Measurements from ENCODE around the gene MAST4.
A peak's percentile ranks its signal among the peaks of the same experiment; 100 is the strongest.

The MAST4 gene

DNA sequence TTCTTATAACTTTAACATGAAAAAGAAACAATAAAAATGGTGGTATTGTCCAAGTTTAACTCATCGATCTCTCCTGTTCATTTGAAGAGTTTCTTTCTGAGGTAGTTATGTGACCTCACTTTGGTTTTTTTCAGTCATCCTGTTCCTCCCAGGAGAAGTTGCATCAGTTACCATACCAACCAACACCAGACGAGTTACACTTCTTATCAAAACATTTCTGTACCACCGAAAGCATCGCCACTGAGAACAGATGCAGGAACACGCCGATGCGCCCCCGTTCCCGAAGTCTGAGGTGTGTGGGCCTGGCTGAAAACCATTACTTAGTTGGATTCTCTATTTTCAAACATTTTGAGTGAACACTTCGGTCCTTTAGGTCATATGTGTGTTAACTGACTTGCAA is 504.1 kb downstream of the MAST4 start:
- DNase-seq: no peak

DNA sequence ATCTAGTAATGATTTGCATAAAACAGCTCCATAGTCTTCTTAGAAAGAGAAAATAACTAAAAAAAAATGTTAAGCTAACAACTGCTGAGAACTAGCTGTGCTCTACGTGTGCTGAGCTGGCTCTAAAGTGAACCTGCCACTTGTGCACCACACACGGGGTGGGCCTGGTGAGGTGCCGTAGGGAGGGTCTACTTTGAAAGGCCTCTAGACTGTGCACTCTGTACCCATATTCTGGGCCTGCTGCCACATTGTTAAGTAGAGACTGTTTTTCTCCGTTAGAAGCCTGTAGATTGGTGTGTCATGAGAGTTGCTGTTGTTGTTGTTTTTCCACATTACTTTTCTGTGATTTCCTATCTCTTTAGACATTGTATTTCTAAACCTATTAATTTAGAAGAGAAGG is 506.5 kb downstream of the MAST4 start:
- DNase-seq: no peak

DNA sequence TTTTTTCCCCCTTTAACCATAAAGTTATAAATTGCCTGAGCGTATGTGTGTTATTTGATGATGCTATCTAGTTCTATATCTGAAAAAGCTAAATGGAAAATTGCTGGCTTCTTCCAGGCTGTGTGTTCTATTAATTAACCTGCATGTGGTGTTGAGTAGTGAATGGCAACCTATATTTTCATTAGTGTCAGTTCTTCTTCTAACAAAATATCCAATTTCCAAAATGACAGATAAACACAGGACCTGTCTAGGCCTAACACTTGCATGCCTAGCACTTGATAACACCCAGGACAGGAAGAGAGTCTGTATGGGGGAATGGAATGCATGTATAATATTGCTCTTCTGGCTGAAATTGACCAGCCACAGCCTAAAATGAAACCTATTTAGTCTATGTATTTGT is 508.7 kb downstream of the MAST4 start:
- DNase-seq: no peak

DNA sequence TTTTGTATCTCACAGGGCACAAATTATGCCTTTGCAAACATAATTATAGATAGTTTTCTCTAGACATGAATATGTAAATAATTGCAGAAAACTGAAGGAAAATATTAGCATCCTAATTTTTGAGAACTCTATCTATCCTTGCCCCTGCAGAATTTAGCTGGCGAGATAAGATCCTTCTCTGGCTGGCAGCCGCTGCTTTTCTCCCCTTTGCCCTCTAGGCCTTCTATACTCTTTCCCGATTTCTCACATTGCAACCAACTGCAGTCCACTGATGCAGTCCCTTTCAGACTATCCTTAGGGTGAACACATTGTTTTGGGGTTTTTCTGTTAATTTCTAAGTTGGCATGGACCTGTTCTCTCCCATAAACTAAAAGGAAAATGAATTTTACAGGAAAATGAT is 509.1 kb downstream of the MAST4 start:
- no peak for DNase-seq

DNA sequence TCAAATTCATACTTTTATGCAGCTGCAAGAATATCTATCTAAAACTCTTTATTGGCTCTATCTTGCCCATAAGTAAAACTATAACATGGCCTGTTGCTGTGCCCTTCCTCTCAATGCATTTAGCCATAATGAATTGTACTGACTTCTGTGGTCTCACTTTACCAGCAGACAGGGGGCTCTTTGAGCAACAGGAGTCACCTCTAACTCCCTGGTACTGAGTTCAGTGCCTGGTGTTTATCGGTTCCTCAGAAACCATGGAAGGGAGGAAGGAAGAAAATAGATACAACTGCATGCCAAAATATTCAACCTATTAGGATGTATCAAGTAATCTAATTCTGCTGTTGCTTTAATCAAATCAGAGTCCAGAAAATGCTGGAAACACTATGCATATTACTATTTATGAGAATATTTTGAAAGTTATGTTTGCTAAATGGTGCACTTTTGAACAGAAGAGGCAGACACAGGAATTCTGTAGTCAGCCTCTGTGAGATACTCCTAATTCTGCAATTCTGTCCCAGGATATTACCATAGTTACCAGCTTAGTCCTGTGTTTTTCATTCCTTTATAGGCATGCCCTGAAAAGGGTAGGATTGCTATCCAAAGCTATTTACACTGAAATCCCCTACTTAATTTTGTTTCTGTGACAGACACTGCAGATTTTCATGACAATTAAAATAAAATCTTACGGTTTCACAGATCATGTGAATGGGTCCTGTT is 510.6 kb downstream of the MAST4 start:
- no peak for DNase-seq

DNA sequence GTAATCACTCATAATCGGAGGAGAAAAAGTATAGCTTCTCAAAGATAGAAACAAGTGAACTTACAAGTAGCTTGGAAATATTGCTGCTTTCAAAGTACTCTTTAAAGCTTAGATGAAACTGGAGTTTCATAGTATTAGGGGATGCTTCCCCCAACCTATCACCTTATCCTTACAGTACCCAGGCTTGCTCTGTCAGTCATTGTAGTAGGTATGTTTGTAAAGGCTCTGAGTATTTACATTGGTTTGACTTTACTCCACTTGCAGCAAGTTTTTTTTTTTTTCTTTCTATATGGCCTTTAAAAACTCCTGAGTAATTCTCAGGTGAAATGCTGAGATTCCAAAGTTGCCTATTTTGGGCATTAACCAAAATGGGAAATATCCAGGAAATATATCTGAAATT is 515.6 kb downstream of the MAST4 start:
- DNase-seq: no peak

DNA sequence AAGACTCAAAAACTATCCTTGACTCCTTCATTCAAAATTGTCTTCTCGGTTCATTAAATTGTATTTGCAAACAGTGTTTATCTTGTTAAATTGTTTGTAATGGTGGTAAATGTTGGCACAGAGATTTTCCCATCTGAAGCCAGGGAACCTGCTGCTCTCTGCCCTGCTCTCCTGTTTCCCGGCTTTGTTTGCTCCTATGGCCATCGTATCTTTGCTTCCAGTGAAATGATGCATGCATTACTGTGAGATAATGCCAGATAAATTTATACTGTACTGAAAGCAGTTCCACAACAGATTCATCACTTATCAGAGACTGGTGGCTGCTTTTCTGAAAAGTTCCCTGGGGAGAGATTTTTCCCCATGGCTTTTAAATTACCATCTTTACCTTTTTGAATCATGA is 519.1 kb downstream of the MAST4 start:
- no peak for DNase-seq

DNA sequence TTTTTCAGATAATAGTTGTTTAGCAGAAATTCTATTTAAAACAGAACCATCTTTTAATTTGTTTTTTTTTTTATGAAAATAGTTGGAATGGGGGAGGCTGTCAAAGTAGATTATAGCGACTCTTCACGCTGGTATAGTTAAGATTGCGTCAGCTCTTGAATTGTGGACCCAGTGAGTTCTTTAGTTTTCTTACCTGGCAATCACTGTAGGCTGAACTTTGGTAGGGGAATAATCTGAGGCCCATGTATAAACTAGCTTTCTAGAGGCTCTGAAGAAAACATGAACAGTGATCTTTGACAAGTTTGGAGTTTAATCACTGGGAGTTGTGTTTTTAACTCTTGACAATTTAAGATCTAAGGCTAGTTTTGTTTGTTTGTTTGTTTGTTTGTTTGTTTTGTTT is 519.6 kb downstream of the MAST4 start:
- DNase-seq: no peak

DNA sequence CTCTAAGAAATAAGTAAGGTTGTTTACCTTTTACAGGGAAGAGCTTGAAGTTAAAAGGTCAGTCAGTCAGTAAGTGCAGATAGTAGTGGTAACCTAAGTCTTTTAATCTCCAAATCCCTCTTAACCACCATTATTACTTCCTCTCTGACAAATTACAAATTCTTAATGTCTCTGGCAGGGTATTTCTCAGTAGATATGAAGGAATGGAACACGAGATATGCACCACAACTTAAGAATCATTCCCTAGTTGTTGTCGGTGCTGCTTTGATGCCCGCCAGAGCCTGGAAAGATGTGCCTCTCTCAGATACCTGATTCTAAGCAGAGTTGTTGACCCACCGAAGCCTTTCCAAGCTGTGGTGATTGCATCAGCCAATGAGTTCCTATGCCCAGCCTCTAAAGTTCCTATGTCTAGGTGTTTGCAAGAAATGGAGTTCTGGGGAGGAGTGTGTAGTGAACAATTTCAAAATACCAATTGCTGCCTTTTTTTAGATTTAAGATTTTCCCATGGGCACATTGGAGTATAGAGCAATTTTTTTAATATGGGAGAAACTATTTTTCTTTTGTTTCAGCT is 521.9 kb downstream of the MAST4 start:
- DNase-seq: peak; percentile 12

DNA sequence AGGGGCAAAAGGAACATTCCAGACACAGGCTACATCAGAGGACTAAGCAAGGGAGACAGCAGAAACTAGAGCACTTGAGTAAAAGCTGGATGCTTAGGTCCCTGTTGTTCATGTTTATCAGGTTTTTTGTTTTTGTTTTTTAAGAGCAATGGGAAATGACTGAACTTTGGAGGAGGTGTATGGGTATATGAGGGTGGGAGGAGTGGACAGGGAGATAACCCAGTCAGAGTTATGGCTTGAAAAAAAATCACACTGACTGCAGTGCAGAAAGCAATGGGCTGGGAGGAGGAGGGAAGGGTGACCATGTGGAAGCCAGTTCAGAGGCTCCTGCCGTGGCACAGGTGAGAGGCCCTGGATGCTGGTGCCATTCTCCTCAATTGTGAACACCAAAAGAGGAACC is 522.8 kb downstream of the MAST4 start:
- DNase-seq: no peak

DNA sequence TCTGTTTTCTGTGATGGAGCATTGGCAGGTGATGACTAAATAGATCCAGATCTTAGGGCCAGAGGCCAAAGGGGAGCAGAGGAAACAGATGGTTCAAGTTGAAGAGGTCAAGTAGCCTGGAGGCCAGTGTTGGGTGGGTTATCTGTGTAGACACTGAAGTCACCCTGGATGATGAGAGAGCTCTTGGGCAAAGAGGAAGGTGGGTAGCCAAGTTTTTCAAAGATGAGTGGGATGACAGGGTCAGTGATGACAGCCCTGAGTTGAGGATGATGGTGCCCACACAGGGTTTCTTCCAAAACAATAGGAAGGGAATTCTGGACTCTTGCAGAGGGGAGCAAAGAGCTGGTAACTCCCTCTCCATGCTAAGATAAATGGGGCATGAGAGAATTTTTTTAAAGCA is 523.8 kb downstream of the MAST4 start:
- no peak for DNase-seq

DNA sequence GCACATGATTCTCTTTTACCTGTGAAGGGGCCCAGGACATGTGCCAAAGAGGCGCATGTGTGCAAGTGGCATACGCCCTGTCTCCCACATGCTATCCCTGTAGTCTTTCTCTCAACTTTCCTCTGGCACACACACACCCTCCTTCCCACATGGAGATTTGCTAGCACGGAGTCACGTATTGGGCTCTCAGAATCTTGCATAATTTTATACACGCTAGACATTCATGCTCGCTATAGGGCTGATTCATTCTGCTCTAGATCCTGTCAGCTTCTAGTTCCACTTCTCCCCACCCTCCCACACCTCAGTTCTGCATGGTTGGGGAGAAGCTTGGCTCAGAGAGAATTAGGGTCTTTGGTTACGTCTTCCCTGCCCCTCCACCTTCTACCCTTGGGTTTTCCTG is 527.6 kb downstream of the MAST4 start:
- DNase-seq: no peak

DNA sequence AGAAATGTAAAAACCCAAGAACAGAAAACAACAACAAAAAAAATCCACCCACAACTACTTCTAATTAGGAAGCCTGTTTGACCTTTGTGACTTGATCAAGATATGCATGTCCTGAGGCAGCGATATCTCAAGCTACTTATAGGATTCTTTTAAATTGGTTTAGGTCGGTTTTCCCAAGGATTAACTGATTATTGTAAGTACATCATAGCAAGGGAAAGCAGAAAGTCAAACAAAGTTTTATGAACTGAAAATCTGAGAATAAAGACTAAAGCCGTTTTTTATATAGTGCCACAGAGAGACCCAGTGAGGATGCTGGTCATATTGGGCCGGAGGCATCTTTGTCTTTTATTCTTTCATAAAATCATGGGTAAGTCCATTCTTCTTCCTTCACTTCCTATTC is 528.4 kb downstream of the MAST4 start:
- DNase-seq: no peak

DNA sequence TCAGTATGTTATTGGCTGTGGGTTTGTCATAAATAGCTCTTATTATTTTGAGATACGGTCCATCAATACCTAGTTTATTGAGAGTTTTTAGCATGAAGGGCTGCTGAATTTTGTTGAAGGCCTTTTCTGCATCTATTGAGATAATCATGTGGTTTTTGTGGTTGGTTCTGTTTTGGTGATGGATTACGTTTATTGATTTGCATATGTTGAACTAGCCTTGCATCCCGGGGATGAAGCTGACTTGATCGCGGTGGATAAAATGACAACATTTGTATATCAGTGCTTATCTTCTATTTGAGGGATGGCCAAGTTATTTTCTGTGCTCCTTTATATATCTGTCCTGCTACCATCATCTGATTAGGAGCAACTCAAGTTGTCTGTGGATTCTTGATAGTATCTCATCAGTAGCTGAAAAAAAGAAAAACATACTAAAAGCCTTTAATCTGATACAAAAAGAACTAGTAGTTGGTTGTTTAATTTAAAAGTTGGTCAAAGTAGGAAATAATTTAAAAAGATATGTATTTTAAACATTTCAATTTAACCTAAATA is 531.2 kb downstream of the MAST4 start:
- DNase-seq: peak; percentile 37

DNA sequence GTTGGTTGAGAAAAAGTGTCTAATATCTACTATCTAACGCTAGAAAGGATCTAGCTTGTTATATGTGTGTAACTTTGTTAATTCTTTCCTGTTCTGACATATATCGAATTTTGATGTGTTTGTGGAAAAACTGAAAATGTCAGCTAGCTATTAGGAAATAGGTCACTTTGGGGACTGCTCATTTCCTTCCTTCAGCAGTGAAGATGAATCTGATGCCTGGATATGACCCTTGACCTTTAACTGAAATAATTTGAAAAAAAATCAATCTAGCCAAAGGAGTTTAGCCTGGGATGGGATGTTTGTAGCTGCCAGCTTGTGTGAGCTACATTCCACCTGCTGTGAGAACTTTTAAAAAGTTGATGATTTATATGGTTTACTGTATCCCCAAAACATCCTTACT is 533.6 kb downstream of the MAST4 start:
- no peak for DNase-seq

DNA sequence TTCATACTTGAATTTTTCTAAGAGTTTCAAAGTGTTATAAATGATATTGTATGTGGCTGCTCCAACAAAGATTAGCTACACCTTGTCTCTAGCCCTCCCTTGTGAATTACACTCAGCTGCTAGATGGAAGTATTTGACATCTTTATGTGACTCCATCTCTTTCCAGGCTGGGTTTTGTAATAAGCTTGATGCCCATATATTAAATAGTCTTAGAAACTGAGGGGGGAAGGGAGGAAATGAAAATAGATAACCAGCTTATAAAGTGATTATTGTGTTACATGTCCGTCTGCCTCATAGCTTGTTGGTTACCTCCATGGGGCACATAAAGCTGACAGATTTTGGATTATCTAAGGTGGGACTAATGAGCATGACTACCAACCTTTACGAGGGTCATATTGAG is 537.0 kb downstream of the MAST4 start:
- no peak for DNase-seq

DNA sequence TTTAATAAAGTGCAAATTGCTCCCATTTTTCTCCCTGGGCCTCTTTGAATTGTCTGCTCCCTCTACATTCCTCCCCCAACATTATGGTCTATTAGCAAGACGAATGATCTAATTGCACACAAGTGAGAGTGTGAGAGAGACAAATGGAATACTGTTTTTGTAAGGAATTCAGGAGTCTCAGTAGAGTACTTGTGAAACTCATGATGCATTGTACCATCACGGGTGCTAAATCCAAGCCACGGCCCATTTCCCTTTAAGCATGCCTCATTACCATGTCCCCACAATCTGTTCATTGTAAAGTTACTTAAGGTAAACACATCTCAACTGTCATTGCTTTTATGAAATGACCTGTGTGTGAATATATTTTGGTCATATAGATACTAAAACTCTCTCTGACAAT is 537.6 kb downstream of the MAST4 start:
- DNase-seq: no peak

DNA sequence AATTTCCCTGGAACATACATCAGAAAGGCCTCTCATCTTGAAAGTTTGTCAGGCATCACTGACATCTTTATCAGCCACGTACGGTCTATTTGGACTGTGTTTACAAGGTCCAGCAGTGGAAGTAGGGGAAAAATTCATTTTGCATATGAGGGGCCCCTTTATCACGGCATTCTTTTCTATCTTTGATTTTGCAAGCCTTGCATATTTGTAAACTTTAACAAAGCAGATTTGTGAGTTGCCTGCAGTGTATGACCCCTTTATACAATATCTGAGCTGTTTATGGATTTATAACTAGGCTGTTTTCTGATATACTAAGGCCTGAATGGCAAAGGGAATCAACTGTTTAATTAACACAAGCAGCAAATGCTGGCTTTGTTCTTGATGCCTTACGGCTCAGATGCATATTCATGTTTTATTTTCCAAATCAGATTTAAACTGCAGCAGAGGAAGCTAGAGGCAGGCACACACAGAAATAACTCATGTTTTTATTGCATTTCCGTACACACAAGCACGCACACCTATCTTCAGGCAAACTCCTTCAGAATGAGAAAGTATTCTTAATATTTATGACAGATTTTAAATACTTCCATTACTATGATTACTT is 539.3 kb downstream of the MAST4 start:
- DNase-seq: no peak

DNA sequence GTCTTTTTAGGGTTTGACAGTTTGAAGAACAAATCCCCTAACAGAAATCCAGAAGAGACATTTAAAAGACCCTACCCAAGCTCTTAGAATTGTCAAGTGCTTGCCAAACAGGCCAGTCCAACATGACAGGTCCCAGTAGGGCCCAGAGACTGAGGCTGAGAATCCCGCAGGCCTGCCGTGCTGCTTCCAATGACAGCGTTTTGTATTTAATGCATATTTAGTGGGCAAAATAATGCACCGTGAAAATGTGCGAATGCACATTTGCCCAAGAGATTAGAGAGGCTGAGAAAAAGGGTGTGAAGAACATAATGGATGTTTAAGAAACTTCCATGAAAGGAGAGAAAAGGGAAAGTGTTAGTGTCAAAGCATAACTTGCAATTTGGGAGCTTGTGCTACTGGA is 542.8 kb downstream of the MAST4 start:
- DNase-seq: no peak

DNA sequence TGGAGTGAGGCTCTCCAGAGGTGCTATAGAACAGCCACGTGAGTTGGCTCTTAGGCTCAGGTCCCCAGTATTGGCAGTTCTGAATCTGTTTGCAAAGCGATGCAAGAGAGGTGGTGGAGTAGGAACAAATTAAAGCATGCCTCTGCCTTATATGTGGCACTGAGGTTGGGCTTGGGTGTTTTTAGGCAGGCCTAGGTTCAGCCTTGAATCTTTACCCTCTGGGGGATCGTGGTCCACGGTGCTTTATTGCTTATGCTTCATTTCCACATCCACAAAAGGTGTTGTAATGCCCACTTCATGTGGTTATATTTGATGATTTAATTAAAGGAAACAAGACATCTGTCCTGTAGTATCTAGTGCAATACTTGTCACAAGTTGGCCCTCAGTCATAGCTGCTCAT is 544.2 kb downstream of the MAST4 start:
- no peak for DNase-seq

DNA sequence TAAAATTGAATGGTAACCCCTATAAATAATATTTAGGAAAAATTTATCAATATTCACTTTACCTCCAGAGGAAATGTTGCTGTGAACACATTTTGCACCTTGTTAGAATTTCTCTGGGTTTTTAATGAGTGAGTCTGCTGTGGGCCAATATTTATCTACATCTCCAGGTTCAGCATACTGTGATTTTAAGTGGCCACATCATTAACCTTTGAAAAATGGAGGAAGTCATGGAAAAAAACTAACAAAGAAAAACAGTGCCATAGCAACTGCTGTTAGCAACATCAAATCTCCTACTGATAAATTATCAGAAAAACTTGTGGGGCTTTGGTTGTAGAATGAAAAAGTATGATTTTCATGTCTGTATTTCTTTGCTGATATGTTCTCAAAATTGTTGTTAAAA is 545.5 kb downstream of the MAST4 start:
- DNase-seq: no peak

DNA sequence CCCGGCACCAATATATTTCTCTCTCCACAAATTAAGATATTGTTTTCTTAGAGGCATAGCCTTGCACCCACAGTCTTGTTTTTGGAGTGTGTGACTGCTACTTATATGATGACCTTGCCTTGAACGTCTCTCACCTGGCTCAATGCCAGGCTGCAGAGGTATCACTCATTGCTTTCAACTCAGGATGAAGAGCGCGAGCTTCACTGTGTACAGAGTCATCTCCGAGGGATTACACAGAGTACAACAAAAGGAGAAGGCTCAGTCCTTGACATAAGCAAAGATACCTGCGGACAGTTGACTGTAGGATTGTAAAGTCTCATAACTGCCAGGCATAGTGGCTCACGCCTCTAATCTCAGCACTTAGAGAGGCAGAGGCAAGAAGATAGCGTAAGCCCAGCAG is 546.6 kb downstream of the MAST4 start:
- no peak for DNase-seq

DNA sequence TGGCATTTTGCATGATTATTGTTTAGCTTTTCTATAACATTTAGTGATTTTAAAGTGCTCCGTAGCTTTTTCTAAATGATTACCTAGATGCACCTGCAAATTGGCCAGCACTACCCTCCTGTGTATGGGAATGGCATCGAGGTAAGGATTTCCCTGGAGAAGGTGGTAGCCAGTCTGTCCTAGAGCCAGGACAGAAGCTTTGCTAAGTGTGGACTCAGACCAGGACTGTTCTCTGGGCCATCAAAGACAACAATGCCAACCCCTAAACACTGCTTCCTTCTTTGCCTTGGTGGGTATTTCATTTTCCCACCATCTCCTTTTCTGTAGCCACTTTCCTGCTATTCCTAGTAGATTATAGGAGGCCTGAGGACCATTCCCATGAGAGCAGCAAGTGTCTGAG is 547.4 kb downstream of the MAST4 start:
- no peak for DNase-seq

DNA sequence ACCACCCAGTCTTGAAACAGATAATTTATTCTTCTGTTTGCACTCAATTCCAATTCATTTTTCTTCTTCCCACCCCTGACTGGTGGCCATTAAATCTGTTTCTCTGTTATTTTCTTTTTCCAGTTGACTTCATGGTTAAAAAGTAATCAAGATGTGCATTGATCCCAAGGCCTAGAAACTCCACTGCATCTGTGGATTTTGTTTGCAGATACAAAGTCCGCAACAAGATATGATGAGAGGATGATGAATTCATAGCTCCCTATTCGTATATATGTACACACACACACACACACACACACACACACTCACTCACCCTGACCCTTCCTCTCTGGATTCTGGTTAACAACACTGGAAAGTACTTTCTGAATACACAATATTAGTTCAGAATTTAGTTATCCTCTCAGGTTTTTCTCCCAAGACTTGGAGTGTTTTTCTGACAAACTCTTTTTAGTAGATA is 548.0 kb downstream of the MAST4 start:
- no peak for DNase-seq

DNA sequence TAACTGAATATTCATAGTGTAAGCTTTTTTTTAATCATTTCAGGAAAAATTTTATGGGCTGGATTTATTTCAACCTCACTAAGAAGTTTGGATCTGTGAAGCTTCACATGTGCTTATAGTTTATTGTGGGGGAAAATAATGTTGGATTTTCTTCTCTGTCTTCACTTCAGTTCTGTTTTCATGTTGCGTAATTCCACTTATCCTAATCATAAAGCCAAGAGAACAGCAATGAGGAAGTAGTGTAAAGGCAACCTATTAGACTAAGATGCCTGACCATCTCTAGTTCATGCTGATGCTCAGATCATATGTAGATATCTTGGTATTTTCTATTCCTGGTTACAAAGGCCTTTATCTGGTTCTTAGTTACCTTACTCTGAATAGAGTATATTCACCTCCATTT is 550.4 kb downstream of the MAST4 start:
- DNase-seq: peak; percentile 59
